AG09319 (cell line): ENCODE measurements around the gene KLK15.
"Not testable (repeated sequence)": the region's sequence is repeated elsewhere in the genome, so short reads cannot be mapped to it uniquely, and the experiment has no call there.

Source experiments
- DNase-seq: peaks from one replicate; pipeline ENCODE4 v3.0.0-alpha.2; 2010; ENCODE audit warnings: low read depth; ENCODE audit errors: extremely low read depth
- TF ChIP-seq, protein P1 (sequence below): IDR thresholded peaks from 2 replicates; pipeline ENCODE4 v1.5.1; 2011; ENCODE audit warnings: low read depth, mild to moderate bottlenecking, inconsistent platforms, low read length, moderate library complexity

KLK15 gene

DNA sequence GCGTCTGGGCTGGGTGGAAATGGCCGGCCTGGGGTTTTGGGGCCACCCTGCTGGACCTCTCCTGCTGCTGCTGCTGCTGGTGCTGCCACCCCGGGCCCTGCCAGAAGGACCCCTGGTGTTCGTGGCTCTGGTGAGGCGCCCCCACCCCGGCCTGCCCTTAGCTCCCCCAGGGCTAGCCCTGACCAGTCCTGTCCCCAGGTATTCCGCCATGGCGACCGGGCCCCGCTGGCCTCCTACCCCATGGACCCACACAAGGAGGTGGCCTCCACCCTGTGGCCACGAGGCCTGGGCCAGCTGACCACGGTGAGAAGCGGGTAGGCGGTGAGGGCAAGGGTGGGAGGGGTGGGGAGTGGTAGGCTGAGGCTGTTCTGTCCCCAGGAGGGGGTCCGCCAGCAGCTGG lies 43.0 kb downstream of the KLK15 start, which contains the start of gene ACP4:
Gene ACP4, plus strand, starts transcription at position 20 of the 400 bp plus-strand sequence. Its CDS starts 0 bp downstream, at position 20.
- no peak for DNase-seq
- TF ChIP-seq, protein P1, sequence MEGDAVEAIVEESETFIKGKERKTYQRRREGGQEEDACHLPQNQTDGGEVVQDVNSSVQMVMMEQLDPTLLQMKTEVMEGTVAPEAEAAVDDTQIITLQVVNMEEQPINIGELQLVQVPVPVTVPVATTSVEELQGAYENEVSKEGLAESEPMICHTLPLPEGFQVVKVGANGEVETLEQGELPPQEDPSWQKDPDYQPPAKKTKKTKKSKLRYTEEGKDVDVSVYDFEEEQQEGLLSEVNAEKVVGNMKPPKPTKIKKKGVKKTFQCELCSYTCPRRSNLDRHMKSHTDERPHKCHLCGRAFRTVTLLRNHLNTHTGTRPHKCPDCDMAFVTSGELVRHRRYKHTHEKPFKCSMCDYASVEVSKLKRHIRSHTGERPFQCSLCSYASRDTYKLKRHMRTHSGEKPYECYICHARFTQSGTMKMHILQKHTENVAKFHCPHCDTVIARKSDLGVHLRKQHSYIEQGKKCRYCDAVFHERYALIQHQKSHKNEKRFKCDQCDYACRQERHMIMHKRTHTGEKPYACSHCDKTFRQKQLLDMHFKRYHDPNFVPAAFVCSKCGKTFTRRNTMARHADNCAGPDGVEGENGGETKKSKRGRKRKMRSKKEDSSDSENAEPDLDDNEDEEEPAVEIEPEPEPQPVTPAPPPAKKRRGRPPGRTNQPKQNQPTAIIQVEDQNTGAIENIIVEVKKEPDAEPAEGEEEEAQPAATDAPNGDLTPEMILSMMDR, result no peak

DNA sequence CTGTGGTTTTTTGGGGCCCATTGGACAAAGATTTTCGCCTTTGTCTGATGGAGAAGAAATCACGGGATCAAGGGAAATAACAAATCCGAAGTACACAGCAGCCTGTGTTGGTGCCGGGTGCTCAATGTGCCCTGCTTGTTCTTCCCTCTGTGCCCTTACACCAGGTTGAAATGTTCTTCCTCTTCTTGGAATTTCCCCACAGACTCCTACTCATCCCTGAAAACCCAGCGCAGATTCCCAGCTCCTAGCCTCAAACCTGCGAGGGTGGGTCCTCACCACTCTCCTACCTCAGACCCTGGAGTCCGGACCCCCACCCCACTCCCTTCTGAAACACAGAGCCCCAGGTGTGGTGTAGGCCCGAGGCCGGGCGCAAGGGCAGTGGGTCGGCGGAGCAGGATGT lies 48.0 kb downstream of the KLK15 start:
- TF ChIP-seq, protein P1, result no peak
- DNase-seq, result no peak

DNA sequence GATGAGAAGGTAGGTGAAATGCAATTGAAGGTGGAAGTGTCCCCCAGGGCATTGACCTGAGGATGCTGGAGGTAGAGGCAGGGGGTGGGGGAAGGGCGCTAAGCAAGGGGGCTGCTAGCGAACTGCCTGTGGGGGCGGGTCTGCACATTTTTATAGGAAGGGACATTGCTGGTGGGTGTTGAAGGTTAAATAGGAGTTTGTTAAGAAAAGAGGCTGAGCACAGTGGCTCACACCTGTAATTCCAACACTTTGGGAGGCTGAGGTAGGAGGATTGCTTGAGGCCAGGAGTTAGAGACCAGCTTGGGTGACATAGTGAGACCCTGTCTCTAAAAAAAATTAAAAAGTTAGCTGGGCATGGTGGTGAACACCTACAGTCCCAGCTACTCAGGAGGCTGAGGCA lies 48.7 kb downstream of the KLK15 start:
- DNase-seq, result no peak
- TF ChIP-seq, protein P1, result no peak

DNA sequence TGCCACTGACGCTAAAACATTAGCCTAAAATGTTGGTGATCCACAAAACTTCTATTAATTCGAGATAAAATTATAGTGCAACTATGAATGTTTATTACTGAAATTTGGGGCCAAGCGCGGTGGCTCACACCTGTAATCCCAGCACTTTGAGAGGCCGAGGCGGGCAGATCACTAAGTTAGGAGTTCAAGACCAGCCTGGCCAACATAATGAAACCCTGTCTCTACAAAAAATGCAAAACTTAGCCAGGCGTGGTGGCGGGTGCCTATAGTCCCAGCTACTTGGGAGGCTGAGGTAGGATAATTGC lies 49.6 kb downstream of the KLK15 start:
- DNase-seq, result not testable (repeated sequence)

DNA sequence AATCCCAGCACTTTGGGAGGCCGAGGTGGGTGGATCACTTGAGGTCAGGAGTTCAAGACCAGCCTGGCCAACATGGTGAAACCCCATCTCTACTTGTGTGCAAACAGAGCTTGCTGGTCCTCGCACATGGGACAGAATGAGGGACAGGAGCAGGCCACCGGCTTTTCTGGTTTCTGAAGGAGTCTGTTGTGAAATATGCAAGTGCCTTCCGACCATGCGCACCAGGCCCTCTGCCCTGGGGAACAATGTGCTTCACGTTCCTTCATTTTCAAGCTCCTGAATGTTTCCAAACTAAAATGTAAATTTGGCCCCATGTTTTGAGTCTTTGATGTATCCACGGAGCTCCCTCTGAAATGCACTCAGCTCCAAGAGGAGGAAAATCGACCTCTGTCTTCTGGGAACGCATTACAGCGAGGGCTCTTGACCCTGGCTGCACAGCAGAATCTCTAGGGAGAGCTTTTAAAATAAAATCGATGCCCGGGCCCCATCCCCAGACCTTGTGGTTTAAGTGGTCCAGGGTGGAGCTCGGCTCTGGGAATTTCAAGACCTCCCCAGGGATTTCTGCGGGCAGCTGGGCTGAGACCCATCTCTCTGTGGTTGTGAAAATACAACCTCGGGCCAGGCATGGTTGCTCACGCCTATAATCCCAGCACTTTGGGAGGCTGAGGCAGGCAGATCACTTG lies 52.5 kb downstream of the KLK15 start:
- TF ChIP-seq, protein P1, result no peak
- DNase-seq, result no peak

DNA sequence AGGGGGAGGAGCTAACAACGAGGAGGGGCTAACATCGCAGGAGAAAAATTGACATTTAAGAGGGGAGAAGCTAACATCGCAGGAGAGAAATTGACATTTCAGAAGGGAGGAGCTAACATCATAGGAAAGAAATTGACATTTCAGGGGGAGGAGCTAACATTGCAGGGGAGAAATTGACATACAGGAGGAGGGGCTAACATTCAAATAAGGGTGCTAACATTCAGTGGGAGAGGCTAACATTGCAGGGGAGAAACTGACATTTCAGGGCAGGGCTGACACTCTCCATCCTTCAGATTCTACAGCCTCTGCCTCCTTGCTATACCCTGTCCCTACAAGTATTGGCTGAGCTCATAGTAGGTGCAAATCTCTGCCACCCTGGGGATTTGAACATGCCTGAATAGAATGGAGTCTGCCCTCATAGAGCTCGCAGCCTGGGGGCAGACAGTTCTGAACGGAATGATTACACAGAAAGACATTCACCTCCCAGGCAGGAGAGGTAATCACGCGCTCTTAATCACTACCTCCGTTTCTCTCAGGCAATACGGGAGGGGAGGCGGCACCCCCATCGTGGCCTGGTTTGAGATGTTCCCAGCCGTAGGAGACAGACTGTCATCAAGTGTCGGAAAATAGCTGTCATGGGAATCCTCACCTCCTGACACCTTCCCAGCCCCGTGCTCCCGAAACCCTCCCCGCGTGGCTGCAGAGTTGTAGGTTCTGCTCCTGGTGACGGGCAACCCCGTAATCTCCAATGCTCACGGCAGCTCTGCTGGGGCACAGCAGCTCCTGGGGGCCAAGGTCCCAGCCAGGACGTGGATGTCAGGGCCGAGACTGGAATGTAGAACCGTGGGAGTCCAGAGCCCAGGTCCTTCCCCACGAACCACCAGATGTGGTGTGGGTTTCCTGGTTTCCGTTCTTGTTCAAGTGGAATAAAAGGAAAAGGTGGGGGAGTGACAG lies 53.6 kb downstream of the KLK15 start:
- TF ChIP-seq, protein P1, result no peak
- no peak for DNase-seq

DNA sequence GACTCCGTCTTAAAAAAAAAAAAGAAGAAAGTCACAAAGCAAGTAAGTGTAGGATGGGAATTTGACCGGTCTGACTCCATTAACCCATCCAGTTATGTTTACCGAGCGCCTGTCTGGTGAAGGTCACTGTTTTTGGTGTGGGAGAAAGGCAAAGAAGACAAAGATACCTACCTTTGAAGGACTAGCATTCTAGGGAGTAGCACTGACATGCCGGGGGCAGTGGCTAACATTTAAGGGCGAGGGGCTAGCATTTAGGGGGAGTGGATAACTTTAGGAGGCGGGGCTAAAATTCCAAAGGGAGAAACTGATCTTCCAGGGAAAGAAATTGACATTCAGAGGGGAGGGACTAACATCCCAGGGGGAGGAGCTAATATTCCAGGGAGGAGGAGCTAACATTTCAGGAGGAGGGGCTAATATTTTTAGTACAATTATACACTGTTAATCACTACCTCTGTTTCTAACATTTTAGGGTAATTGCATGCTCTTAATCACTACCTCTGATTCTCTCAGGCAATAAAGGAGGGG lies 54.4 kb downstream of the KLK15 start:
- DNase-seq, result no peak
- TF ChIP-seq, protein P1, result no peak
